ENCODE data around the gene VMP1.
"Not testable (repeated sequence)": the region's sequence is repeated elsewhere in the genome, so short reads cannot be mapped to it uniquely, and the experiment has no call there.

Gene VMP1

GRCh38 chr17:59815965-59816364 lies 108.5 kb downstream of the VMP1 start:
- DNase-seq, result no peak

- DNase-seq, result no peak
Measured at GRCh38 chr17:59825533-59826322, 118.3 kb downstream of the VMP1 start.

- DNase-seq, result no peak
Measured at GRCh38 chr17:59826706-59827453, 119.4 kb downstream of the VMP1 start.

- peak in 1 of 2 experiments; percentile 57 for DNase-seq
Measured at GRCh38 chr17:59827721-59828477, 120.4 kb downstream of the VMP1 start.

- DNase-seq, result no peak
Measured at GRCh38 chr17:59828478-59828760, 121.0 kb downstream of the VMP1 start.

- not testable (repeated sequence) for DNase-seq
Measured at GRCh38 chr17:59828819-59829216, 121.4 kb downstream of the VMP1 start.

- DNase-seq, result peak; percentile 97 to 100
Measured at GRCh38 chr17:59829217-59830006, 122.0 kb downstream of the VMP1 start.

- peak in 1 of 2 experiments; percentile 68 for DNase-seq
Measured at GRCh38 chr17:59830007-59830630, 122.7 kb downstream of the VMP1 start.

- DNase-seq, result no peak
Measured at GRCh38 chr17:59830846-59831486, 123.5 kb downstream of the VMP1 start.

- DNase-seq, result peak in 1 of 2 experiments; percentile 51
Measured at GRCh38 chr17:59832883-59833379, 125.5 kb downstream of the VMP1 start.

- DNase-seq, result peak; percentile 98 to 100
Measured at GRCh38 chr17:59837308-59838051, 130.0 kb downstream of the VMP1 start.

- DNase-seq, result peak in 1 of 2 experiments; percentile 80
Measured at GRCh38 chr17:59838052-59838916, 130.8 kb downstream of the VMP1 start.

- peak in 1 of 2 experiments; percentile 79 for DNase-seq
Measured at GRCh38 chr17:59839651-59840328, 132.3 kb downstream of the VMP1 start.

GRCh38 chr17:59840329-59841090 lies 133.1 kb downstream of the VMP1 start:
- DNase-seq, result peak in 1 of 2 experiments; percentile 69

GRCh38 chr17:59841091-59841881 lies 133.8 kb downstream of the VMP1 start:
- not testable (repeated sequence) for DNase-seq

- DNase-seq, result not testable (repeated sequence)
Measured at GRCh38 chr17:59841882-59842263, 134.4 kb downstream of the VMP1 start.

GRCh38 chr17:59842901-59843652 lies 135.6 kb downstream of the VMP1 start:
- DNase-seq, result peak; percentile 91 to 94
